HCT116 (cell line): ENCODE data around the gene FAR1. TPM values are rescaled to one million over a fixed set of nuclear protein-coding genes. Genes with fewer than 3 reads are reported as not detected.

Experiments used
- ATAC-seq: fragments of 200-7000 bp; cut with Tn5 transposase; 2 replicates; pipeline ENCODE4 v1.9.1; 2020; ENCODE audit warnings: mild to moderate bottlenecking, moderate library complexity
- BruUV-seq: library from RNA; stranded (reverse); fragments of 400-500 nt; replicated peaks from 2 replicates; lab custom pipeline; 2021; lab: Mats Ljungman, UMichigan
- CTCF ChIA-PET: fragments of 300-600 bp; sonication (Branson Sonifier 250); formaldehyde crosslinking; loops from one replicate; lab custom pipeline; 2021; ENCODE audit warnings: antibody characterized with exemption; lab: Charles Lee
- POLR2A ChIA-PET: fragments of 300-600, 350-600 bp; sonication (Branson Sonifier 250); formaldehyde crosslinking; loops from one replicate; lab custom pipeline; 2021; ENCODE audit warnings: antibody characterized with exemption; lab: Charles Lee
- RAD21 ChIA-PET, 2 experiments: fragments of 300-600 bp; sonication (Branson Sonifier 250); formaldehyde crosslinking; loops; one replicate each; lab custom pipeline; 2023; ENCODE audit warnings: low total read pairs in 2 of 2; ENCODE audit not compliant: uncharacterized antibody in 2 of 2, unreplicated experiment in 2 of 2, low non-redundant PET in 1 of 2; lab: Charles Lee
- DNase-seq: peaks from one replicate; pipeline ENCODE4 v3.0.0-alpha.2; 2010; ENCODE audit warnings: low read depth, low spot score
- H2AFZ ChIP-seq: fragments of 200-600 bp; shearing (Covaris generic), sonication (generic); 2 replicates; pipeline ENCODE4 v1.6.1; 2017; ENCODE audit warnings: low read depth, mixed run types, mixed read lengths, antibody characterized with exemption, low read length; ENCODE audit not compliant: poor library complexity, severe bottlenecking
- H3K27ac ChIP-seq: 2 replicates; pipeline ENCODE4 v1.5.1; 2012; ENCODE audit warnings: low read depth, low read length
- H3K27me3 ChIP-seq: fragments of 200-600 bp; sonication (generic); 2 replicates; pipeline ENCODE4 v1.6.1; 2016; ENCODE audit warnings: mixed run types, low read length, mixed read lengths; ENCODE audit not compliant: insufficient read depth
- H3K36me3 ChIP-seq, 2 experiments: fragments of 200-500 bp in 1 of 2; fragments of 200-600 bp in 1 of 2; sonication (Bioruptor generic) in 1 of 2; sonication (generic) in 1 of 2; 2 replicates each; pipeline versions ENCODE4 v1.5.1 to v1.6.1; 2014 to 2016; ENCODE audit warnings: low read length in 2 of 2, inconsistent platforms in 1 of 2, mixed read lengths in 1 of 2, mixed run types in 1 of 2; ENCODE audit not compliant: insufficient read depth in 2 of 2, control insufficient read depth in 1 of 2
- H3K4me1 ChIP-seq, 2 experiments: fragments of 200-600 bp in 1 of 2; sonication (generic) in 1 of 2; 2 replicates each; pipeline versions ENCODE4 v1.5.1 to v1.6.1; 2012 to 2017; ENCODE audit warnings: low read length in 2 of 2, inconsistent platforms in 1 of 2, mild to moderate bottlenecking in 1 of 2, mixed read lengths in 1 of 2, mixed run types in 1 of 2, moderate library complexity in 1 of 2; ENCODE audit not compliant: insufficient read depth in 2 of 2, control insufficient read depth in 1 of 2
- H3K4me2 ChIP-seq: fragments of 200-600 bp; sonication (generic); 2 replicates; pipeline ENCODE4 v1.6.1; 2017; ENCODE audit warnings: mixed run types, low read length, mixed read lengths
- H3K4me3 ChIP-seq, 2 experiments: fragments of 200-600 bp in 1 of 2; sonication (generic) in 1 of 2; replicated peaks in 1 of 2; 2 replicates each; pipeline ENCODE4 v1.5.1; 2011 to 2016; ENCODE audit warnings: low read length in 2 of 2, control low read depth in 1 of 2, low read depth in 1 of 2, mild to moderate bottlenecking in 1 of 2, mixed read lengths in 1 of 2, mixed run types in 1 of 2
- H3K79me2 ChIP-seq: fragments of 200-600 bp; sonication (generic); 2 replicates; pipeline ENCODE4 v1.6.1; 2017; ENCODE audit warnings: mild to moderate bottlenecking, mixed run types, low read length, moderate library complexity, mixed read lengths; ENCODE audit not compliant: insufficient read depth
- H3K9ac ChIP-seq: fragments of 200-600 bp; sonication (generic); 2 replicates; pipeline ENCODE4 v1.6.1; 2016; ENCODE audit warnings: low read length, mixed read lengths
- H3K9me2 ChIP-seq: fragments of 200-600 bp; sonication (generic), shearing (Covaris generic); 2 replicates; pipeline ENCODE4 v1.6.1; 2017; ENCODE audit warnings: mixed run types, mild to moderate bottlenecking, moderate library complexity; ENCODE audit not compliant: insufficient read depth
- H3K9me3 ChIP-seq, 2 experiments: fragments of 200-500 bp in 1 of 2; fragments of 200-600 bp in 1 of 2; sonication (Bioruptor generic) in 1 of 2; sonication (generic) in 1 of 2; 2 replicates each; pipeline ENCODE4 v1.6.1; 2014 to 2017; ENCODE audit warnings: low read length in 2 of 2, mixed read lengths in 2 of 2, inconsistent platforms in 1 of 2, low read depth in 1 of 2, mild to moderate bottlenecking in 1 of 2, mixed run types in 1 of 2, moderate library complexity in 1 of 2; ENCODE audit not compliant: control insufficient read depth in 1 of 2, insufficient read depth in 1 of 2
- H4K20me1 ChIP-seq: fragments of 200-600 bp; sonication (generic), shearing (Covaris generic); 2 replicates; pipeline ENCODE4 v1.6.1; 2017; ENCODE audit warnings: mixed run types, mild to moderate bottlenecking, moderate library complexity; ENCODE audit not compliant: insufficient read depth
- ATF3 ChIP-seq: IDR thresholded peaks from 2 replicates; pipeline ENCODE4 v1.6.1; 2012
- CEBPB ChIP-seq: IDR thresholded peaks from 2 replicates; pipeline ENCODE4 v1.6.1; 2012; ENCODE audit warnings: low read depth
- CTCF ChIP-seq, 3 experiments: fragments of 200-600 bp in 1 of 3; sonication (generic) in 1 of 3; IDR thresholded peaks in 2 of 3; conservative IDR thresholded peaks in 1 of 3; 2 replicates each; pipeline ENCODE4 v1.5.1; 2012 to 2017; ENCODE audit warnings: low read depth in 2 of 3, low read length in 2 of 3, antibody characterized with exemption in 1 of 3, borderline replicate concordance in 1 of 3, control low read depth in 1 of 3, mild to moderate bottlenecking in 1 of 3, mixed read lengths in 1 of 3, mixed run types in 1 of 3, moderate library complexity in 1 of 3; ENCODE audit not compliant: insufficient read depth in 1 of 3
- EGR1 ChIP-seq: IDR thresholded peaks from 2 replicates; pipeline ENCODE4 v1.6.1; 2012; ENCODE audit warnings: low read depth
- EZH2 ChIP-seq: fragments of 200-600 bp; sonication (generic); IDR thresholded peaks from 2 replicates; pipeline ENCODE4 v1.6.1; 2017; ENCODE audit warnings: antibody characterized with exemption, mixed run types
- FOSL1 ChIP-seq: IDR thresholded peaks from 2 replicates; pipeline ENCODE4 v1.6.1; 2012; ENCODE audit warnings: low read depth
- JUND ChIP-seq: IDR thresholded peaks from 2 replicates; pipeline ENCODE4 v1.6.1; 2012
- MAX ChIP-seq: IDR thresholded peaks from 2 replicates; pipeline ENCODE4 v1.6.1; 2012
- POLR2A ChIP-seq: IDR thresholded peaks from 2 replicates; pipeline ENCODE4 v1.7.0; 2011; ENCODE audit warnings: borderline replicate concordance; ENCODE audit not compliant: insufficient read depth, insufficient read length; ENCODE audit errors: extremely low read depth
- POLR2AphosphoS5 ChIP-seq: IDR thresholded peaks from 2 replicates; pipeline ENCODE4 v1.6.1; 2011; ENCODE audit warnings: mild to moderate bottlenecking, low read depth, low read length, moderate library complexity
- RAD21 ChIP-seq: IDR thresholded peaks from 2 replicates; pipeline ENCODE4 v1.6.1; 2012; ENCODE audit warnings: low read depth, mild to moderate bottlenecking
- REST ChIP-seq: IDR thresholded peaks from 2 replicates; pipeline ENCODE4 v1.6.1; 2012; ENCODE audit warnings: low read depth
- SRF ChIP-seq: IDR thresholded peaks from 2 replicates; pipeline ENCODE4 v1.6.1; 2012; ENCODE audit warnings: low read depth
- ZFX ChIP-seq: fragments of 450-650 bp; IDR thresholded peaks from 2 replicates; pipeline ENCODE4 v1.6.1; 2017
- intact Hi-C: fragments of 100-400 bp; cut with micrococcal nuclease; formaldehyde crosslinking; loops from 2 replicates; pipeline ENCODE4 v1.10.0; 2022
- total RNA-seq: library from RNA; stranded (reverse); gene quantifications from one replicate; pipeline ENCODE4 v1.2.1, GENCODE V29; 2021; ENCODE audit not compliant: unreplicated experiment

FAR1 gene
- total RNA-seq, 1 experiment from 2014 or later = 74.3 TPM

GRCh38 chr11:13691286-13691899, 22.9 kb downstream of the FAR1 start:
- no TSS peak for BruUV-seq
- Histone ChIP-seq H3K9me3 (no peaks in the 10 kb centered on the region), H3K79me2 (peaks cover 92% of the 10 kb centered on the region), H3K4me2 (no peak overlapping the region), H3K27ac (no peak overlapping the region), H3K4me3 (no peak overlapping the region), H3K9me2 (no peaks in the 10 kb centered on the region), H2AFZ (no peak overlapping the region), H3K27me3 (no peaks in the 10 kb centered on the region), H3K9ac (no peak overlapping the region), H3K36me3 (peaks cover 0 to 3% of the 10 kb centered on the region in 2 experiments; a peak in 1 of 4 replicates), H3K4me1 (no peaks in the 10 kb centered on the region), H4K20me1 (peaks cover 37% of the 10 kb centered on the region; the same call in 1 of the 2 replicates)
- ATAC-seq (no peak), DNase-seq (no peak)
- TF ChIP-seq ZFX = no peak
- intact Hi-C loops = no loop called here
- ChIA-PET CTCF (no interaction called here), RAD21 (no interaction called here), POLR2A (no interaction called here)

GRCh38 chr11:13692172-13692571, 23.7 kb downstream of the FAR1 start:
- no peak overlapping the region for H3K4me3 ChIP-seq
- ChIA-PET CTCF (no interaction called here), RAD21 (no interaction called here), POLR2A (no interaction called here)
- H4K20me1 ChIP-seq = peaks cover 30% of the 10 kb centered on the region; the same call in 1 of the 2 replicates
- H2AFZ ChIP-seq = no peak overlapping the region
- H3K4me2 ChIP-seq = no peak overlapping the region
- no TSS peak for BruUV-seq
- DNase-seq (no peak), ATAC-seq (no peak)
- no peak overlapping the region for H3K9ac ChIP-seq
- H3K9me2 ChIP-seq = no peaks in the 10 kb centered on the region
- intact Hi-C loops = no loop called here
- no peak overlapping the region for H3K27ac ChIP-seq
- H3K36me3 ChIP-seq = peaks cover 0 to 3% of the 10 kb centered on the region in 2 experiments; a peak in 1 of 4 replicates
- H3K27me3 ChIP-seq = no peaks in the 10 kb centered on the region
- peaks cover 90% of the 10 kb centered on the region for H3K79me2 ChIP-seq
- H3K4me1 ChIP-seq = no peaks in the 10 kb centered on the region
- H3K9me3 ChIP-seq = no peaks in the 10 kb centered on the region
- TF ChIP-seq ZFX (no peak), FOSL1 (no peak), POLR2A (no peak), RAD21 (no peak), CTCF (IDR thresholded peaks at IDR 0.05 in 2 of 3, conservative IDR thresholded peaks at IDR 0.05 in 1 of 3; ENCODE audit: borderline replicate concordance in 1 of 3, insufficient read depth in 1 of 3, low read depth in 2 of 3, low read length in 2 of 3) (no peak), CEBPB (no peak), REST (no peak), ATF3 (no peak), EZH2 (no peak), SRF (no peak), MAX (no peak), POLR2AphosphoS5 (no peak), EGR1 (no peak), JUND (no peak)
